ENCODE results near the gene FRMD4B. TPM values are rescaled to one million over a fixed set of nuclear protein-coding genes. Genes with fewer than 3 reads are reported as not detected.

The FRMD4B gene
- total and polyA plus RNA-seq, 9 donors, result 4.2 to 42.0 (median 16.3) TPM

GRCh38 chr3:69246612-69247011 lies 139.3 kb downstream of the FRMD4B start:
- TF ChIP-seq POLR2A (IDR thresholded peaks at IDR 0.05) (no peak), EP300 (IDR thresholded peaks at IDR 0.05) (no peak), CTCF (IDR thresholded peaks at IDR 0.05) (no peak)
- H3K9me3 ChIP-seq, result no peaks in the 10 kb centered on the region
- H3K27ac ChIP-seq, result no peak overlapping the region
- H3K4me3 ChIP-seq, result no peak overlapping the region
- no peak for DNase-seq
- H3K4me1 ChIP-seq (ENCODE audit: insufficient read depth), result no peaks in the 10 kb centered on the region
- H3K36me3 ChIP-seq, result no peaks in the 10 kb centered on the region
- intact Hi-C loops (cut with DNase I), result no loop called here
- 96 to 98% (median 96%) methylated on average over 7 of the region's 7 CpGs for WGBS, 3 donors
- H3K27me3 ChIP-seq, result no peaks in the 10 kb centered on the region

DNA sequence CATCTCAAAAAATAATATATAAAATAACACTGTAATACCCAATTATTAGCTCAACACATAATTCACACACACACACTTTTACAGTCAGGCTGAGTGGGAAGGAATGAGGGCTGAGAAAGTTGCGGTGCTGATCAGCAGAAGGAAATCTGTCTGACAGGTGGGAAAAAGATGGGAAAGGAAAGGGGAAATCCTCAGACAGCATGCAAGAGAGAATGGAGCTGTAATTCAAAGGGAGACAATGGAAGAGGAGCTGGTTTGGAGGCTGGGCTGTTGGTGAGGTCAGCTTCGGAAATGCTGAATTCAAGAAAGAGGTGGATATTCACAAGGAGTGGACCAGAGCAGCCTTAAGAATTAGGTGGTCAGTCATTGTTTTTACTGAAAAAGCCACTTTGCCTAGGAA lies 141.8 kb downstream of the FRMD4B start:
- DNase-seq, result no peak
- TF ChIP-seq EP300 (IDR thresholded peaks at IDR 0.05) (no peak), CTCF (IDR thresholded peaks at IDR 0.05) (no peak), POLR2A (IDR thresholded peaks at IDR 0.05) (no peak)
- no peaks in the 10 kb centered on the region for H3K9me3 ChIP-seq
- 94 to 99% (median 96%) methylated on average over 2 of the region's 2 CpGs for whole genome bisulfite sequencing, 3 donors
- no peaks in the 10 kb centered on the region for H3K27me3 ChIP-seq
- intact Hi-C loops (cut with DNase I), result no loop called here
- H3K4me1 ChIP-seq (ENCODE audit: insufficient read depth), result no peaks in the 10 kb centered on the region
- H3K4me3 ChIP-seq, result no peak overlapping the region
- no peaks in the 10 kb centered on the region for H3K36me3 ChIP-seq
- H3K27ac ChIP-seq, result no peak overlapping the region

DNA sequence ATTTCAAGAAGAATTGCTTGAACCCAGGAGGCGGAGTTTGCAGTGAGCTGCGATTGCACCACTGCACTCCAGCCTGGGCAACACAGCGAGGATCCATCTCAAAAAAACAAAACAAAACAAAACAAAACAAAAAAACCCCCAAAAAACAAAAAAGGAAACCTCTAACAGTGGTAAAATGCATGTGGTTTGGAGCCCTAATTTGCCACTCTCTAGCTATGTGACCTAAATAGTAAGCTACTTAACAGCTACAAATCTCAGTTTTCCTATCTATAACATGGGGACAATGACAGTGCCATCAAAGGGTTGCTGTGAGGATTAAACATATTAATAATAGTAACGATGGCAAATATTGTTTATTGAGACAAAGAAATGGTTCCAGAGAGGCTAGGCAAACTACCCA lies 144.1 kb downstream of the FRMD4B start:
- DNase-seq, result no peak
- Histone ChIP-seq H3K27me3 (no peaks in the 10 kb centered on the region), H3K4me3 (no peak overlapping the region), H3K27ac (no peak overlapping the region), H3K4me1 (ENCODE audit: insufficient read depth) (peaks cover 1% of the 10 kb centered on the region), H3K36me3 (no peaks in the 10 kb centered on the region), H3K9me3 (no peaks in the 10 kb centered on the region)
- intact Hi-C loops (cut with DNase I), result no loop called here
- TF ChIP-seq POLR2A (IDR thresholded peaks at IDR 0.05) (no peak), CTCF (IDR thresholded peaks at IDR 0.05) (no peak), EP300 (IDR thresholded peaks at IDR 0.05) (no peak)
- WGBS, 3 donors, result 96 to 98% (median 96%) methylated on average over 4 of the region's 4 CpGs

DNA sequence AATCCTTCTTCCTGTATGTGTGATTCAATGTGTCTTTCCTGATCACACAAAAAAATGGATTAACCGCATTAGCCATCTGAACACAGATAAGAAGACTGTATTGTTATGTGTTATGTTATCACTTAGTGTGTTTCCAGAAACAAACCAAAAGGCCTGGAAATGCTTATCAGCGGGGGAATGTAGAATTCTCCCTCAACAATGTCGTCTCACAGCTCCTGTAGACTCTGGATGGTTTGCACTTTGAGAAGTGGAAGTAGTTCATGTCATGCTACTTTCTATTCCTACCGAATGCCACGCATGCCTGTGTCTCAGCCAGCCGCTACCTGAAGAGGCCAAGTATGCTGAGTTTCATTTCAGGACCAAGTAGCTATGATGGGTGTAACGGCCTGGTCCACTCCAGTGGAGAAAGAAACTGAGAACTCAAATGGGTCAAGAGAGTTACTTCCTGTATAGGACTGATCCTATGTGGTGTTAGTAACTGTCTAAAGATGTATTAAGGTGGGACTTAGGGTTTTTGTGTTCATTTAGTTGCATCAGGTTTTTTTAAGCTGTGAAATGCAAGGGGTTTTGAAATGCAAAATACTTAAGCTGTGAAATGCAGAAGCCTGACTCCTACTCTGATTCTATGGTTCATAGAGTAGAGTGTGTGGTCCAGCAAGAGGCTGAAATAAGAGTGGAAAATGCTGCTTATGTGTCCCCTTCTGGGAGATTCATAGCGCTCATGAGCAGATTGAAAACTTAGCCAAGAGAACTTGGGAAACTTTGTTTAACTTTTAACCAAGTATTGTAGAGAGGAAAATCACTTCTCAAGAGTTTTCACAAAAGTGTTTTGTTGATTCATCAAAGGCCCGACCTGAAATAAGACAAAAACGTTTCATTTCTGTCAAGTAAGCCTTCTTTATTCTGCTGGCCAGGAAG lies 145.0 kb downstream of the FRMD4B start:
- 60 to 67% (median 65%) methylated on average over 10 of the region's 10 CpGs for WGBS, 3 donors

More for the DNA sequence above, 145.0 kb downstream of the FRMD4B start:
- no peak for DNase-seq
- Histone ChIP-seq H3K4me3 (no peak overlapping the region), H3K4me1 (ENCODE audit: insufficient read depth) (peaks cover 1% of the 10 kb centered on the region), H3K27ac (no peak overlapping the region), H3K36me3 (no peaks in the 10 kb centered on the region), H3K9me3 (no peaks in the 10 kb centered on the region), H3K27me3 (no peaks in the 10 kb centered on the region)
- TF ChIP-seq EP300 (IDR thresholded peaks at IDR 0.05), result no peak
- TF ChIP-seq POLR2A (IDR thresholded peaks at IDR 0.05), result no peak
- no peak for TF ChIP-seq CTCF (IDR thresholded peaks at IDR 0.05)
- intact Hi-C loops (cut with DNase I), result no loop called here

Data from ovary (tissue), 9 donors.